NOMO-1 (cell line): ENCODE data around the gene PAGE2B.
"Not testable (repeated sequence)": the region's sequence is repeated elsewhere in the genome, so short reads cannot be mapped to it uniquely, and the experiment has no call there.

Source experiments
- DNase-seq, 2 experiments: peaks; one replicate each; lab custom pipeline; 2025; ENCODE audit not compliant: unreplicated experiment in 2 of 2; lab: John Stamatoyannopoulos, UW

PAGE2B gene, protein sequence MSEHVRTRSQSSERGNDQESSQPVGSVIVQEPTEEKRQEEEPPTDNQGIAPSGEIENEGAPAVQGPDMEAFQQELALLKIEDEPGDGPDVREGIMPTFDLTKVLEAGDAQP

DNA sequence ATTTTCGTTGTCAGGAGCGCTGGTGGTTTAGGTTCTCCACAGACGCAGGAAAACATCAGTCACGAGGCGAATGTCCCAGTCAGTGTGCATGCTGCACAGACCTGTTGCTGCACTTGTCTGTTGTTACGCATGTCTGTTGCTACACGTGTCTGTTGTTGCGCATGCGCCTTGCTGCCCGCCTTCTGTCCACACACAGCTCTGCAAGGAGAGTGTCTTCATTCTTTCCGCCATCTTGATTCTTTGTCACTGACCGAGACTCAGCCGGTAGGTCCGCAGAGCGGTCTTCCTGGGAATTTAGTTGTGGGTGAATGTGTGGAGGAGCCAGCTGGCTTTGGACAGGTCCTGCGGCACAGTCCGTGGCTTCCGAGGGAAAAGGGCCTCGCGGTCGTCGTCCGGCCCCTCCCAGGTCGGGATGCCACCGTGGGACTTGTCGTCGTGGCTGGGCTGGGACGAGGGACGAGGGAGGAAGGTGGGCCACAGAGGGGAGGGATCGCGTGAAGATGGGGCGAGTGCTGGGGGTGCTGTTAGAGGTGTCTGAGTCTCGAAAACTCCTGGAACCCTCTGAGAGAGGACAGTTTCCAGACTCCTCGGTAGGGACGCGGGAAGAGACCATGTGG lies at the start of gene PAGE2B:
TSS of gene PAGE2B (plus strand) at position 180 of the 617 bp plus-strand sequence. CDS start 1,012 bp downstream, outside the sequence.
- DNase-seq = no peak

DNA sequence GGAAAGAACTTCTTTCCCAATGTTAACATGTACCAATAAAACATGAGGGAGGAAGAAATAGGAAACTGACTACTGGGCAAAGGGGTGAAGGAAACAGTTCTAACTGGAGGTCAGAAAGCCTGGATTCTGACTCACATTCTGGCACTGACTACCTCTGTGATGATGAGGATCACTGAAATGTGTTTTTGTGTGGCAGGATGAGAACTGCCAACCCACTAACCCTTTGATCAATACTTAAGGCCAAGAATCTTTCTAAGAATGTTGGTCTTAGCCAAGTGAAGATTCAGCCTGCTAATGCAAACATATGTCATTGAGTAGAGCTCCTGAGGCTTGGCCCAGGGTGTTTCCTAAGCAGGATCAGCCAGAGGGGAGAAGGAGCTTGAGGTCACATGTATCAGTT lies 48.7 kb upstream of the PAGE2B start:
- no peak for DNase-seq

DNA sequence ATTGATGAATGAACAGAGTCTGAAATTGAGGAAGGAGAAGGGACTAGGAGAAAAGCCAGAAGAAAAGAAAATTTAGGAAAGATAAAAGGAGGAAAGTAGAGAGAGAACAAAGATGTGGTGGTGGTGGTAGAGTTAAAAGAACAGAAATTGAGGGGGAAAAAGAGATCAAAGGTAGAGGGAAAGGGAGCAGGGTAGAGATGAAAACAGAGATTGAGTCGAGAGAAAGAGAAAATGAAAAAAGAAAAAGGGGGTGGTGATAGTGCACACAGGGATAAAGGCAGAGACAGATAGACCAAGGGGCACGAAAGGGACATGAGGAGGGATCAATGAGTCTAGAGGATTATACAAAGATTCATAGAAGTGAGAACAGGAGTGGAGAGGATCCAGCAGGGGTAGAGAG lies 48.0 kb upstream of the PAGE2B start:
- DNase-seq = no peak

DNA sequence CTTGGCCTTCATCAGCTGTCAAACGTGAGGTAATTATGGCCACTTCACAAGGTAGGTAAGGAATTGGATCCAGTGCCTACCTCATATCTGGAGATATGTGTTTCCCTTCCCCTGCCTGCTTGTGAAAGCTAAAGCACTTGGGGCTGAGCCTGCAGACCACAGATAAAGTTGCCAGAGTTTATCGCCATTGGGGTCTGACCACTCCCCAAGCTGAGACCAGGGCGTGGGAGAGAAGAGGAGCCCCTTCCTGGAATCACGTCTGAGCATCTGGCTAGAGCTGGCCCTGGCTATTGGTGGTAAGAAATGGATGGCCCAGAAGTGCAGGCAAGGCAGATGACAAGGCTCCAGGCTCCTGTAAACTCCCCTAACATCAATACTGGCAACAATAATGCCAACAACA lies 46.8 kb upstream of the PAGE2B start:
- no peak for DNase-seq

DNA sequence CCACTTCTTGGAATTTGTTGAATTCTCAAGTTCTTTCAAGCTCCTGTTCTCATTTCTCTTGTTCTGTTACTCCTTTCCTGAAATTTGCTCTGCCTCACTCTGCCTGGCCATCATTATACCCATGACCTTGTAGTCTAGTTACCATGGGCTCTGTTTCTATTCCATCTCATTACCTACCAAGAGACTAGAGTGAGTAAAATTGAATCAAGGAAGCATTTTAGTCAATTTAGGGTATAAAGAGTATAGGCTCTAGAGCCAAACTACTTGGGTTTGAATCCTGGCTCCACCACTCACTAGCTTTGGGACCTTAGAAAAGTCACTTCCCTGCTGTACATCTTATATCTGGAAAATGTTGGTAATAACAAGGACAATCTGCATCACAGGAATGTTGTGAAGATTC lies 46.2 kb upstream of the PAGE2B start:
- DNase-seq = no peak

DNA sequence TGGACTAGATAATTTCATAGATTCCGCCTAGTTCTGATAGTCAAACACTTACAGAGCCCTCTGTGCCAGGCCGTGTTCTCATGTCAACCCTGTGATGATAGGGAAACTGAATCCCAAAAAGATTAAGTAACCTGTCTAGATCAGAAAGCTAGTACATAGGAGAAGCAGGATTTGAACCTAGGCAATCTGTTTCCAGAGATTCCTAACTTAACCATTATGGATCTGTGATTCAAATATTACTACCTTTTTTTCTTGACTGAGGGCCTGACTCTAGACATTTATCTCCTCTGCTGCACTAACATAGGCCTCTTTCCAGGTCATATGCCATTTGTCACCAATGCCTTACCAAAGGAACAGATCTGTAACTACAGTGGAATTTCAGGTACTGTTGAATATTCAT lies 45.5 kb upstream of the PAGE2B start:
- no peak for DNase-seq

DNA sequence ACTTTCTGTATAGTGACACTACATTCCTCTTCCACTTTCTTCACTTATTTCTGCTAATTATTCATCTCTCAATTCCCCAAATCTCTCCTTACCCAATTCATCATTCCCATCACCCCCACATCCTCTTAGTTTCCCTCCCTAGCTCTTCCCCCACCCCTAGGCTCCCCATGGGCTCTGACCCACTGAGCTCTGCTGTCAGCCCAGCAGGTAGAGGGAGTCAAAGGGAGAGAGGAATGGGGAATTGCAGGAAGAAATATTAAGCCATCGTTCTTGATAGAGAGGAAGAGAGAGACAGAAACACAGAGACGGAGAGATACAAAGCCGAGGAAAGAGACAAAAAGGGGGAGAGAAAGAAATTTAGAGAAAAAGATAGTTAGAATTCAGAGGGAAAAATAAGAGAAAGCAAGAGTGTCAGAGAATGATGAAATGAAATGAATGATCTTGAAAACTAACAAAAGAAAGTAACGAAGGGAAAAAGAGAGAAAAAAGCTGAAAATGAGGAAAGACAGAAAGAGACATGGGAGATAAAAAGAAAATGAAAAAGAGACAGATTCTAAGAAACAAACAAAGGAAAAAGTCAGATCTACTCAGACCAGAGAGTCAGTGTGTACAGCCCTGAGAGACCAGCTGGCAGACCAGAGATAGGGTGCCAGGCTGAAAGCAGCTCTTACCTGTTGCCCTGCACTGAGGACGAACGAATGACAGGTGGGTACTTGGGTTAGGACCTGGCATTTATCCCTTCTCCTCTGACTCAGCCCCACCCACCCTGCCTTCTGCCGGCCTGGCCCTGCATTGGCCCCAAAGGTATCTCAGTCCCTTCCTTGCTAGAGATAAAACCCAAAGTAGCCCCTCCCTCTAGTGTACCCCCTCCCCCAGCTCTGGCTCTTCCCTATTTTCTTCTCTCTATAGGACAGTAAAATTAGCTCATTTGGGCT lies 44.3 kb upstream of the PAGE2B start, which contains the start of gene ALAS2:
TSS of gene ALAS2 (minus strand) at position 707 of the 935 bp plus-strand sequence. CDS start 4,977 bp downstream, outside the sequence.
- DNase-seq = no peak

DNA sequence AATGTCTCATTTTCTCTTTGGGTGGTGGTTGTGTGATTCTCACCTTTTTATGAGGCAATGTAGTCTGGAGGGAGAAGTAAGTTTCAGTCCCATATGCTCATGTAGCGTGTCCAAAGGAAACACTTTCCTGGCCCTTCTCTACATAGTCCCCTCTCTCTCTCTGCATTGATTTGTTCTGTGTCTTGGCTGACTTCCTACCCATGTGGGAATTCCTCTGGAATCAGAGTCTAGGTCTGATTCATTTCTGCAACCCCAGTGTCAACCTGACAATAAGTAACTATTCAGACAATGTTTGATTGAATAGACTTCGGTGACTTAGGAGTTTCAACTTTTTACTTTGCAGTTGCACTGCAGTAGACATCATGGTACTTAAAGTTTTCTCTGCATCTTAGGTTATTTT lies 41.4 kb upstream of the PAGE2B start:
- no peak for DNase-seq

DNA sequence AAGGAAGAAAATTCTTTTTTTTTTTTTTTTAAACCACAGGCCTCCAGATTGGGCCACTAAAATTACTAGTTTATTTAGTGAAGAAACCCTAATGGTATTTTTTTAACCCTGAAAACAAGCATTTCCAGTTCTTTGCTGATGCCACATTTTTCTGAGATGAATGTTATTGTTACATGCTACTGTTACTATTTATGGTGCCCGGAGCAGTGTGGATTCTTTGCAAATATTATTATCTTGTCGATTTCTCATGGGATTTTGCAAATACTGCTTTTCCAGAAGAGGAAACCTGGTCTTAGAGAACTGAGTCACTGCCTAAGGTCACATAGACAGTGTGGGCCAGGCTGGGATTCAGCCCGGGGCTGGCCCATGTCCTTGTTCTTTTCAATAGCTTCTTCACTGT lies 35.4 kb upstream of the PAGE2B start:
- no peak for DNase-seq

DNA sequence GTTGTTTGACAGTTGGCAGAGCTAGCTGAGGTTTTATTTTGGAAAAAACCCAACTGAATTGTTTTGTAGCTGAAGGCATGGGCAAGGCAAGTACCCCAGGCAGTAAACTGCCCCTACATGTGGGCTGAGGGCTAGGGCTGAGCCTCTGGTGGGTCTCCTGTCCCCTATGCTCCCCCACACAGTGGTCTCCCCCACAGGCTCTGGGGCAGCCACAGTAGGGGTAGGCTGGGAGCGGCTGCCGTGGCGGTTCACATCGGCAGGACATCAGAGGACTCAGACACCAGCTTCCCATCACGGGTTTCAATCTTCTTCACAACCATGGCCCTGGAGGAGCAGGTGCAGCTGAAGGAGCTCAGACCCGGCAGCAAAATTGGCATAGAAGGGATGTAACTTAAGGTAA lies 33.3 kb upstream of the PAGE2B start:
- DNase-seq = no peak

DNA sequence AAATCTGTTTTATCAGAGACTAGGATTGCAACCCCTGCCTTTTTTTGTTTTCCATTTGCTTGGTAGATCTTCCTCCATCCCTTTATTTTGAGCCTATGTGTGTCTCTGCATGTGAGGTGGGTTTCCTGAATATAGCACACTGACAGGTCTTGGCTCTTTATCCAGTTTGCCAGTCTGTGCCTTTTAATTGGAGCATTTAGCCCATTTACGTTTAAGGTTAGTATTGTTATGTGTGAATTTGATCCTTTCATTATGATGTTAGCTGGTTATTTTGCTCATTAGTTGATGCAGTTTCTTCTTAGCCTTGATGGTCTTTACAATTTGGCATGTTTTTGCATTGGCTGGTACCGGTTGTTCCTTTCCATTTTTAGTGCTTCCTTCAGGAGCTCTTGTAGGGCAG lies 24.2 kb upstream of the PAGE2B start:
- DNase-seq = not testable (repeated sequence)

DNA sequence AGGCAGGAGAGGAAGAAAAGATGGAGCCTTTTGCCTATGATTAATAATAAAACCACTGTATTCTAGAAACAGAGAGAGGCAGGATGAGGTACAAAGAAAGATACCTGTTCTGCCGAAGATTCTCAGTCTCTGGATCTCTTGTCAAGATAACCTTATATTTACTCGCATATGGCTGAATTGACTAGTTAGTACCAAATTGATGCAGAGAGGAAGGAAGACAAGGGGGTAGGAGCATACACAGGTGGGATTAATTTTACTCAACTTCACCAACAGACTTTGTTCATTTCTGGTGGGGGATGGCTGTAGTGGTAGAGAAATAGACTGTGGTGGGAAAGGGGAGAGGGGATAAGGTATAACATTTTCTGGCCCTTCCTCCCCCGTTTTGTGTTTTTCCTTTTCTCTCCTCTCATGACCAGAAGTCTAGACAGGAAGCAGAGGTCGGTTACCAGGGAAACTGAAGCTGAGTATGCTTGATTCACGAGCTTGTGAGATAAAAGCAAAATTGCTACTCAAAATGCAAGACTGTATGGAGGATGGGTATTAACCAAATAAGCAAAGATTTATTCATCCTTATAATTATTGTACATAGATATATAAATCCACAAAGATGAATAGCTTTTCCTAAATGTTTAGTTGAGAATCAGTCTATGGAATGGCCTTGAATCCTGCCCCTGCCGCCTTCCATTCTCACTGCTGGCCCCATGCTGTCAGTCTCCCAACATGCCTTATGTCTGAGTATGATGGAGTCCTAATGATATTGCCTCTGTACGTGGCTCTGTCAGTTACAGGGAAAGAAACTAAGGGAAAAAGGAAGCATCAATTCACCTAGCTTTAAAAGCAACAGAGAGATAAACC lies 17.8 kb upstream of the PAGE2B start:
- DNase-seq = no peak

DNA sequence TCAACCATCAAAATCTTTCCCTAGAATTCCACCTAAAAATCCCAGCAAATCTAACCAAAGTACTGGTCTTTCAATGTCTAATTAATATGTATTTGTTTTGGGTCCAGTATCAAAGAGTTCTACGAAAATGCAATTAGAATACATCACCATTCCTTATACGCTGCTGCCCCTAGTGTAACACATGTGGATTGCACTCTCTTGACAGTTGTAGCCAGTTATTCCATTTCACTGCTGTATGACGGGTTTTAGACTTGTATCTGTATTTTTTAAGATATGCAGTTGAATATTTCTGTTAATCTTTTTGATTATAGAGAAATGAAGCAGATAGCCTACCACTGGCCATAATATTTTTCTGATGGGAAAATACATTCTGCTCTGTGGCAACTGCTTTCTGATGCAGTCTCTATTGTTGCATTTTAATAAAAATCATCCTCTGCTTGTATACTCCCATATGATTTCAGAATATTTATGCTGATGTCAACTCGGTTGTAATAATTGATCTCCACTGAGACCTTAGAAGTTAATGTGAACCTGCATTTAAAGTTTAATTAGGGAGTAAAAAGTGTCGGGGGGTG lies 17.1 kb upstream of the PAGE2B start:
- DNase-seq = peak in 1 of 2 experiments; percentile 10

DNA sequence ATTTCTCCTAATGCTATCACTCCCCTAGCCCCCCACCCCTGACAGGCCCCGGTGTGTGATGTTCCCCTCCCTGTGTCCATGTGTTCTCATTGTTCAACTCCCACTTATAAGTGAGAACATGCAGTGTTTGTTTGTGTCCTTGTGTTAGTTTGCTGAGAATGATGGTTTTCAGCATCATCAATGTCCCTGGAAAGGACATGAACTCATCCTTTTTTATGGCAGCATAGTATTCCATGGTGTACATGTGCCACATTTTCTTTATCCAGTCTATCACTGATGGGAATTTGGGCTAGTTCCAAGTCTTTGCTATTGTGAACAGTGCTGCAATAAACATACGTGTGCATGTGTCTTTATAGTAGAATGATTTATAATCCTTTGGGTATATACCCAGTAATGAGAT lies 7.7 kb upstream of the PAGE2B start:
- DNase-seq = not testable (repeated sequence)

DNA sequence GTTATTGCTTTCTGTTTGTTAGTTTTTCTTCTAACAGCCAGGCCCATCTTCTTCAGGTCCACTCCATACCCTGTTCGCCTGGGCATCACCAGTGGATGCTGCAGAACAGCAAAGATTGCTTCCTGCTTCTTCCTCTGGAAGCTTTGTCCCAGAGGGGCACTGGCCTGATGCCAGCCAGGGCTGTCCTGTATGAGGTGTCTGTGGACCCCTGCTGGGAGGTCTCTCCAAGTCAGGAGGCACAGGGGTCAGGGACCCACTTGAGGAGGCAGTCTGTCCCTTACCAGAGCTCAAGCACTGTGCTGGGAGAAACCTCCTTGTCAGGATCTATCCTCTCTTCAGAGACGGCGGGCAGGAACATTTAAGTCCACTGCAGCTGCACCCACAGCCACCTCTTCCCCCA lies 2.5 kb upstream of the PAGE2B start:
- no peak for DNase-seq

DNA sequence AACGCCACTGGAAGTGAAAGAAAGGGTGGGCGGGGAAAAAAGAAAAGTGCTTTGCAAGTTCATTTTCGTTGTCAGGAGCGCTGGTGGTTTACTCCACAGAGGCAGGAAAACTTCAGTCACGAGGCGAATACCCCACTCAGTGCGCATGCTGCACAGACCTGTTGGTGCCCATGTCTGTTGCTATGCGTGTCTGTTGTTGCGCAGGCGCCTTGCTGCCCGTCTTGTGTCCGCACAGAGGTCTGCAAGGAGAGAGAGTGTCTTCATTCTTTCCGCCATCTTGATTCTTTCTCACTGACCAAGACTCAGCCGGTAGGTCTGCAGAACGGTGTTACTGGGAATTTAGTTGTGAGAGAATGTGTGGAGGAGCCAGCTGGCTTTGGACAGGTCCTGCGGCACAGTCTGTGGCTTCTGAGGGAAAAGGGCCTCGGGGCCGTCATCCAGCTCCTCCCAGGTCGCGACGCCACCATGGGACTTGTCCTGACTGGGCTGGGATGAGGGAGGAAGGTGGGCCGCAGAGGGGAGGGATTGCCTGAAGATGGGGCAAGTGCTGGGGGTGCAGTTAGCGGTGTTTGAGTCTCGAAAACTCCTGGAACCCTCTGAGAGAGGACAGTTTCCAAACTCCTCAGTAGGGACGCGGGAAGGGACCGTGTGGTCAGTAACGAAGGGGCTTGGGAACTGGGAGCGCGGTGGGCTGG lies 14.1 kb downstream of the PAGE2B start, which contains the start of gene PAGE2:
TSS of gene PAGE2 (plus strand) at position 224 of the 695 bp plus-strand sequence. CDS start 1,003 bp downstream, outside the sequence.
- DNase-seq = no peak

DNA sequence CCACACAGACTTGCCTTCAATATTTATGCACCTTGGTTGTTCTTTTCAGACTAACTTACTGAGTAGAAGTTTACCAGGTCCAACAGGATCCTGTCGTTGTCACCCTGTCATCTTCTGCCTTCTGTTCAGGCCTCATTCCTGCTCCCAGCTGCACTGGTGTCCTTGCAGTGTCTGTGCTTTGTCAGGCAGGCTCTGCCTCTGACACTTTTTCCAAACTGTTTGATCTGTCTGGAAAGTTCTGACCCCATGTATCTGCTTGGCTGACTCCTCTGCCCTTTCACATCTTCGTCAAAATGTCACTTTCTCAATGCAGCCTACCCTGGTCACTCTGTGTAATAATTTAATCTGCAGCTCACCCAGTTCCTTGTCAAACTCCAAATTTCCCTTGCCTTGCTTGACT lies 23.9 kb downstream of the PAGE2B start:
- no peak for DNase-seq

DNA sequence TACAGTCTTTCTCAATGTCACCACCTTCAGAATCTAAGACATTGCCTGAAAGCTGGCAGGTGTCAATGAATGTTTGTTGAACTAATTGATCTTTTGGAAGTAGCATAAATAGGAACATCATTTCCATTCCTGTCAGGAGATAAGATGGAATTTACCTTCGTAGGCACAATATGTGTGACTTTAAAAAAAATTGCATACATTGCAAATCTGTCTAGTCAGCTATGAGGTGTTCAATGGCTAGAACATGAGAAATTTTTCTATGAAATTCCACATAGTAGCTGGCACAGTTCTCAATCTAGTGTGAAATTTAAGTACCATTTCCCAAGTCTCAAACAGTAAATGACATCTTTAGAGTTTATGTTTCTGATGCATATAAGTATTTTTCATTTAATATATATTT lies 24.3 kb downstream of the PAGE2B start:
- no peak for DNase-seq

DNA sequence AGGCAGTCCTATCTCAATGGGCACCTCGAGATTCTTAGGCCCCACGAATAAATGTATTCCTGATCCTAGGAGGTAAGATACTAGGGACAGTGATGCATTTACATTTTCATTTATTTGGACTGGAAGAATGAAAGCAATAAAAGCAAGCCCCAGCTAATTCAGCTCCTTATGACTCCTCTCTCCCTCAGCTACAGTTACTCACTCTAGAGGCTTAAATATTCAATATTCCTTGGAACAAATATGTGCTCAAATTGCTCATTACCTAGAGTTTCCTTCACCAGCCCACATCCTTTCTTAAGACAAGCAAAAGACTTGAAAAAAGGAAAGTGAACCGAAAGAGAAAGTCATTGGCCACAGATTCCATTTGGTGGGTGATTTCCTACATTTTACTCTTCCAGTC lies 27.9 kb downstream of the PAGE2B start:
- DNase-seq = no peak

DNA sequence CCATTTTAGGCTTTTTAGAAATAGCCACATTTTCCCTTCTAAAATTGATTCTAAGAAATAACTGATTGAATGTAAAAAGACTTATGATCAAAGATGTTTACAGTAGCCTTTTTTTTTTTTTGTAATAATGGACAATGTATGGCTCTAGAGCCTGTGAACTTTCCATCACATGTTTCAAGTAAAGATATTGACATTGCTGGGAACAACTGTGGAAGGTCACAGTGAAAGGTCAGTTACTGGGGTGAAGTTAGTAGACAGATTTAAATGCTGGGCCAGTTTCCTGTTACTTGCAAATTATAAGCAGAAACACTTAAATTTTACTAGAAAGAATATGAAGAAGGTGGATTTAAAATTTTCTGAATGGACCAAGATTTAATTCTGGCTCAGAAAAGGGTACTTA lies 32.4 kb downstream of the PAGE2B start:
- DNase-seq = no peak
